ENCODE results near the gene LRRTM2.

- TF ChIP-seq CEBPB (IDR thresholded peaks at IDR 0.05) (no peak), MAX (IDR thresholded peaks at IDR 0.05) (no peak), ZBTB7A (IDR thresholded peaks at IDR 0.05; ENCODE audit: low read depth) (no peak), NFIC (IDR thresholded peaks at IDR 0.05) (no peak), CREB1 (IDR thresholded peaks at IDR 0.05; ENCODE audit: low read depth) (no peak), REST (IDR thresholded peaks at IDR 0.05; ENCODE audit: low read depth) (no peak), TEAD4 (IDR thresholded peaks at IDR 0.05) (no peak), EGR1 (IDR thresholded peaks at IDR 0.05) (no peak), USF1 (IDR thresholded peaks at IDR 0.05) (no peak), EP300 (IDR thresholded peaks at IDR 0.05; ENCODE audit: borderline replicate concordance) (no peak), FOXM1 (IDR thresholded peaks at IDR 0.05; ENCODE audit: borderline replicate concordance, low read depth) (no peak), YY1 (IDR thresholded peaks at IDR 0.05; ENCODE audit: low read depth) (no peak)
Measured at GRCh38 chr5:138844125-138844461, 31.0 kb downstream of the LRRTM2 start.

All from Ishikawa (cell line).